Activated naive CD8-positive, alpha-beta T cell treated with anti-CD3 and anti-CD28 coated beads, Interleukin-2, amount 50 U/mL, for 24 hours (primary cell): ENCODE results near the gene ETS1.

Experiments
- ATAC-seq: fragments of 150-1000 bp; cut with Tn5 transposase; one replicate; pipeline ENCODE4 v1.10.0; 2021
- DNase-seq: peaks from one replicate; pipeline ENCODE4 v3.0.0; 2021
- H3K27ac Mint-ChIP-seq: one replicate; pipeline ENCODE4 v1.8.0; 2021; ENCODE audit warnings: mild to moderate bottlenecking, mixed read lengths
- H3K27me3 Mint-ChIP-seq: one replicate; pipeline ENCODE4 v1.8.0; 2021; ENCODE audit warnings: mixed read lengths
- H3K36me3 Mint-ChIP-seq: one replicate; pipeline ENCODE4 v1.8.0; 2021; ENCODE audit warnings: low read depth, mixed read lengths
- H3K4me1 Mint-ChIP-seq: one replicate; pipeline ENCODE4 v1.8.0; 2021; ENCODE audit warnings: mixed read lengths
- H3K4me3 Mint-ChIP-seq: one replicate; pipeline ENCODE4 v1.8.0; 2021; ENCODE audit warnings: mild to moderate bottlenecking, moderate library complexity, mixed read lengths
- H3K9me3 Mint-ChIP-seq: one replicate; pipeline ENCODE4 v1.8.0; 2021; ENCODE audit warnings: mixed read lengths

The ETS1 gene

DNA sequence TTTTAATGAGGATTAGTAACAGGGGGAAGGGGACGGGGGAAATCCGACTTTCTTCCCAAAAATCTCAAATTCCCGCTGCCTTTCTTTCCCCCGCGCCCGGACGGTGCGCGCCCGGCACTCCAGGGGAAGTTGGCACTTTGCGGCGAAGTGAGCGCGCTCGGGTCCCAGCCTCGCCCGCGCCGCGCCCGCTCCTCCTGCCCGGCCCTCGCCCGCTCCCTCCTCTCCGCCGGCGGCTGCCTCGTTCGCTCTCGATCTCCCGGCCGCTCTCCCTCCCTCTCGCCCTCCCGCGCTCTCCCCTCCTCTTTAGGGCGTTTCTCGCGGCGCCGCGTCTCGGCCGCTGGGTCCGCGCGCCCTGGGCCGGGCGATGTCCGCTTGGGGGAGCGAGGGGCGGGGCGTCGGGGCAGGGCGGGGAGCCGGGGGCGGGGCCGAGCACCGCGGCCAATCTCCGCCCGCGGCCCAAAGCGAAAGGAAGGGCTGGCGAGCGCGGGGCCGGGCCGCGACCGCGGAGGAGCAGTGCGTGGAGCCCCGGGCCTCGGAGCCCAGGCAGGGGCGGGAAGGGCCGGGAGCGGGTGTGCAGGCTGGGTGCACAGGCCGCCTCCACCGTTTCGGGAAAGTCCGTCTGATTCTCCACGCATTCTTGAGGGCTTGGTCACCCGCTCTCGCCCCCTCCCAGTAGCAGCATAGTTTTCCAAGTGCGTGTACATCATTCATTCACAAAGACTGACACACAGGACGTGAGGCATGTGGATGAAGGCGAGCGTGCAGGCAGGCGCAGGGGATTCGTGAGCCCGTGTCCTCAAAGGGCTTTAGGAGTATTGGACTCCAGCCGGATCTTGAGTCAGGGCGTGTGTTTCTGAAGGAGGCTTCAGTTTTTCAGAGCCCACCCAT is 65.1 kb downstream of the ETS1 start:
- H3K4me1 Mint-ChIP-seq, result peaks cover 58% of the 10 kb centered on the region
- H3K36me3 Mint-ChIP-seq, result peaks cover 42% of the 10 kb centered on the region
- DNase-seq, result peak; percentile 93
- H3K27me3 Mint-ChIP-seq, result no peaks in the 10 kb centered on the region
- ATAC-seq, result peak; percentile 79
- H3K4me3 Mint-ChIP-seq, result peak overlapping the region; percentile 95
- peak overlapping the region; percentile 100 for H3K27ac Mint-ChIP-seq
- no peaks in the 10 kb centered on the region for H3K9me3 Mint-ChIP-seq

- Mint-ChIP-seq H3K4me3 (peak overlapping the region; percentile 95), H3K9me3 (no peaks in the 10 kb centered on the region), H3K27me3 (no peaks in the 10 kb centered on the region), H3K27ac (peak overlapping the region; percentile 100), H3K4me1 (peaks cover 58% of the 10 kb centered on the region), H3K36me3 (peaks cover 48% of the 10 kb centered on the region)
- no peak for DNase-seq
- no peak for ATAC-seq
Measured at GRCh38 chr11:128521682-128522054, 65.7 kb downstream of the ETS1 start.

- no peaks in the 10 kb centered on the region for H3K9me3 Mint-ChIP-seq
- peak overlapping the region; percentile 100 for H3K27ac Mint-ChIP-seq
- H3K36me3 Mint-ChIP-seq, result peaks cover 53% of the 10 kb centered on the region
- ATAC-seq, result no peak
- DNase-seq, result no peak
- H3K4me3 Mint-ChIP-seq, result peak overlapping the region; percentile 95
- no peaks in the 10 kb centered on the region for H3K27me3 Mint-ChIP-seq
- peaks cover 58% of the 10 kb centered on the region for H3K4me1 Mint-ChIP-seq
Measured at GRCh38 chr11:128520888-128521681, 66.3 kb downstream of the ETS1 start.

- peaks cover 58% of the 10 kb centered on the region for H3K4me1 Mint-ChIP-seq
- peak overlapping the region; percentile 100 for H3K27ac Mint-ChIP-seq
- H3K9me3 Mint-ChIP-seq, result no peaks in the 10 kb centered on the region
- ATAC-seq, result no peak
- H3K36me3 Mint-ChIP-seq, result peaks cover 59% of the 10 kb centered on the region
- no peak for DNase-seq
- no peaks in the 10 kb centered on the region for H3K27me3 Mint-ChIP-seq
- peak overlapping the region; percentile 95 for H3K4me3 Mint-ChIP-seq
Measured at GRCh38 chr11:128520206-128520887, 67.0 kb downstream of the ETS1 start.

- Mint-ChIP-seq H3K4me1 (peaks cover 59% of the 10 kb centered on the region), H3K27me3 (no peaks in the 10 kb centered on the region), H3K27ac (peak overlapping the region; percentile 100), H3K4me3 (peak overlapping the region; percentile 95), H3K36me3 (peaks cover 69% of the 10 kb centered on the region), H3K9me3 (no peaks in the 10 kb centered on the region)
- DNase-seq, result no peak
- ATAC-seq, result no peak
Measured at GRCh38 chr11:128519338-128519737, 68.0 kb downstream of the ETS1 start.

DNA sequence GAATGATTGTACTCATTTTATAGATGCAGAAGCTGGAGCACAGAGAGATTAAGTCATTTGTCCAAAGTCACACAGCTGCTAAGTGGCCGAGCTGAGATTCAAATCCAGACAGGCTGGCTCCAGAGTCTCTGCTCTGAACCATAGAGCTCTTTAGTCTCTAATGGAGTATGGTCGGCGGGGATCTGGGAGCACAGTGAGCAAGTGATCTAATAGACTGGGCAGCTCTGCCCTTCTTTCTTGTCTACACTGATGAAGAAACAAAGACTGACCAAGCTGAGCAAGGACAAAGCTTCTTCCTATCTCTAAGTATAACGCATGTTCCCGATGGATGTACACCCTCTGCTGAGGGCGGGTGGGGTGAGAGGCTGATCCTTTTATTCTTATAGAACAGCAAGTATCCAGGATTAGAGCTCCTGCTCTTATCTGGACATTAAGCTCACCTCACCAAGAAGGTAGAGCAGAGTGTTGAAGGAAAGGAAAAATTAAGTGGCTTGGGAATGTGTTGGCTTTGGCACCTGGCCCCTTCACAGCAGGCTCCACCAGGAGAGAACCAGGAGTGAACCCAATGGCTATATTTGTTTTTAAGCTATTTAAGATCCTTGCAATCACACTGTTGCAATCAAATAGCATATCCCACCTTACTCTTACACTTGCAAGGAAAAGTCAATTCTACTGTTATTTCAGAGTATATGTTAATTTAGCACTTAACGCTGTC is 68.7 kb downstream of the ETS1 start:
- no peaks in the 10 kb centered on the region for H3K27me3 Mint-ChIP-seq
- peaks cover 75% of the 10 kb centered on the region for H3K36me3 Mint-ChIP-seq
- H3K9me3 Mint-ChIP-seq, result no peaks in the 10 kb centered on the region
- H3K27ac Mint-ChIP-seq, result peak overlapping the region; percentile 100
- ATAC-seq (no peak), DNase-seq (no peak)
- peaks cover 60% of the 10 kb centered on the region for H3K4me1 Mint-ChIP-seq
- peak overlapping the region; percentile 95 for H3K4me3 Mint-ChIP-seq

- ATAC-seq, result no peak
- H3K27ac Mint-ChIP-seq, result peak overlapping the region; percentile 100
- no peaks in the 10 kb centered on the region for H3K27me3 Mint-ChIP-seq
- H3K9me3 Mint-ChIP-seq, result no peaks in the 10 kb centered on the region
- peaks cover 60% of the 10 kb centered on the region for H3K4me1 Mint-ChIP-seq
- H3K36me3 Mint-ChIP-seq, result peaks cover 85% of the 10 kb centered on the region
- DNase-seq, result no peak
- peak overlapping the region; percentile 95 for H3K4me3 Mint-ChIP-seq
Measured at GRCh38 chr11:128517451-128518230, 69.7 kb downstream of the ETS1 start.

GRCh38 chr11:128516886-128517285 is 70.5 kb downstream of the ETS1 start:
- H3K27me3 Mint-ChIP-seq, result no peaks in the 10 kb centered on the region
- H3K36me3 Mint-ChIP-seq, result peaks cover 91% of the 10 kb centered on the region
- peak overlapping the region; percentile 95 for H3K4me3 Mint-ChIP-seq
- no peaks in the 10 kb centered on the region for H3K9me3 Mint-ChIP-seq
- DNase-seq, result no peak
- H3K27ac Mint-ChIP-seq, result peak overlapping the region; percentile 100
- peaks cover 66% of the 10 kb centered on the region for H3K4me1 Mint-ChIP-seq
- no peak for ATAC-seq

- Mint-ChIP-seq H3K36me3 (peaks cover 91% of the 10 kb centered on the region), H3K4me1 (peaks cover 74% of the 10 kb centered on the region)
- no peak for DNase-seq
Measured at GRCh38 chr11:128515826-128516778, 71.3 kb downstream of the ETS1 start.

DNA sequence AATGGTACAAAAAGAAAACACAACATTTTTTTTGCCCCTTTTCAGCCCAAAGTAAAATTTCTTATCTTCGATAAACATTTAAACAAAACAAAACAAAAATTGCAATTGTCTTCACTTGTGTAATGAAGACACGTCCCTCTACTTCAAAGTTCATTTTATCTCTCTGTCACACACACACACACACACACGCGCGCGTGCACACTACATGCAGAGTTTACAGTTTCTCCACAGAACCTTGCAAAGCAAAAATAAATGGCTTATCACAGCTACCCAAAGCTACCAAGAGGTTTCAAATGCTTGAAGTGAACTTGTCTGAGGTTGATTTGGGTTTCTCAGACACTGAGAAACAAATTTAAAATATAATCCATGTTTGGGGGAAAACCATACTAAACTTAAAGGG is 72.3 kb downstream of the ETS1 start:
- H3K36me3 Mint-ChIP-seq, result peaks cover 83% of the 10 kb centered on the region
- ATAC-seq (no peak), DNase-seq (no peak)
- no peaks in the 10 kb centered on the region for H3K9me3 Mint-ChIP-seq
- peak overlapping the region; percentile 100 for H3K27ac Mint-ChIP-seq
- H3K4me1 Mint-ChIP-seq, result peaks cover 84% of the 10 kb centered on the region
- peak overlapping the region; percentile 95 for H3K4me3 Mint-ChIP-seq
- no peaks in the 10 kb centered on the region for H3K27me3 Mint-ChIP-seq

More at GRCh38 chr11:128515826-128516778, 71.3 kb downstream of the ETS1 start:
- Mint-ChIP-seq H3K9me3 (no peaks in the 10 kb centered on the region), H3K4me3 (peak overlapping the region; percentile 95), H3K27me3 (no peaks in the 10 kb centered on the region), H3K27ac (peak overlapping the region; percentile 100)
- ATAC-seq, result no peak

DNA sequence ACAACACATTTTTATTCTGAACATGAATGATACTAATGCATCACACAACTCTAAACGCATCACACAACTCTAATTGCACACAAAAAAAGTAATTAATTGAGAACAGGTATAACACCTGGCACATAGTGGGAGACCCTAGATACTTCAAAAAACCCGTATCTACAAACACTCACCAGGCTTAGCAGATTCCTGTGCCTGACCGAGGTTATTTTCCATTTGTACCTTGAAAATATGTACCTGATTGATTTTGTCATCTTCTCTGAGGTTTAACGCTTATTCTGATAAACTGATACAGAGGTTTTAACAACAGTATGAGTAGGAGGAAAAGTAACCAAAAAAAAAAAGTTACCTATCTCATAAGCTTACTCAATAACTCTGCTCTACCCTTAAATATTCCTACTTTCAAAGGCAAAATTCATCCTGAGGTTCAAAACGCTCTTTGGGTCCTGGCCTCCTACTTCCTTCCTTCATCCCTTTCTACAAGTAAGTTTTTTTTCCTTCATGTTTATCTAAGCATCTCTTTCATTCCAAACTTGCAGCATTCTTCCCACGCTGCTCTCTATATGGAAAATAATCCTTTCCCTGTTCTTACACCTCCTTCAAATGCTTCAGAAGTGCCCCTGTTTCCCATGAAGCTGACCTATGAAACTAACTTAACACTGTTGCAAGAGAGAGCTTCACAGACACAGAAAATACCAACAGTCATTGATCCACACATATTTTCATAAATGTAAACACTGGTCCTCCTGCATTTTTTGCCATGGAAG is 73.3 kb downstream of the ETS1 start:
- H3K4me1 Mint-ChIP-seq, result peaks cover 94% of the 10 kb centered on the region
- ATAC-seq, result no peak
- DNase-seq, result no peak
- no peaks in the 10 kb centered on the region for H3K27me3 Mint-ChIP-seq
- H3K9me3 Mint-ChIP-seq, result no peaks in the 10 kb centered on the region
- H3K4me3 Mint-ChIP-seq, result peak overlapping the region; percentile 95
- H3K27ac Mint-ChIP-seq, result peak overlapping the region; percentile 100
- H3K36me3 Mint-ChIP-seq, result peaks cover 82% of the 10 kb centered on the region

DNA sequence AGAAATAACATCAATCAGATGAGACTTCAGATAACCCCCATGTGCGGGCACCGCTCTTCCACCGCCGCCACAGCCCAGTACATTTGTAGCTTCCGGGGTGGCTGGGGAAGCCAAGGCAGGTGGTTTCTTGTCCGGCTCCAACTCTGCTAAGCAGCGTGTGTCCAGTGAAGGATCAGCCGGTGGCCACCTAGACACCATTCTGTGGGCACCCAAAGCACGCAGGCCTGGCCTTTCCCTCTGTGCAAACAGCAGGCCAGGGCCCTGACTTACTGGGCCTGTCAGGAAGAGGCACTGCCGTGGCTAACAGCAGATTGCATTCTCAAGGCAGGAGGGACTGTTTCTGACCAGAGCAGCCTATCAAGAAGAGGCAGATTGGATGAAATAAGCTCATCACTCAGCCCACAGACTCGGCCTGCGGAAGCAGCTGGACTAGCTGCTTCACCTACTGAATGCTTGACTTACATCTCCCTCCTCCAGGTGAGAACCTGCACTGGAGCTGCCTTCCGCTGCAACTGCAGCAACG is 74.8 kb downstream of the ETS1 start:
- ATAC-seq, result peak; percentile 64
- H3K4me1 Mint-ChIP-seq, result peaks cover 99% of the 10 kb centered on the region
- peak overlapping the region; percentile 95 for H3K4me3 Mint-ChIP-seq
- peaks cover 74% of the 10 kb centered on the region for H3K36me3 Mint-ChIP-seq
- H3K27me3 Mint-ChIP-seq, result no peaks in the 10 kb centered on the region
- H3K27ac Mint-ChIP-seq, result peak overlapping the region; percentile 100
- no peaks in the 10 kb centered on the region for H3K9me3 Mint-ChIP-seq
- DNase-seq, result peak; percentile 57
